Measurements from ENCODE around the gene LATS2.
"Not testable (repeated sequence)": the region's sequence is repeated elsewhere in the genome, so short reads cannot be mapped to it uniquely, and the experiment has no call there.

Gene LATS2

GRCh38 chr13:20980430-20980829, 81.0 kb downstream of the LATS2 start:
- FAIRE-seq (no peak), DNase-seq (ENCODE audit: extremely low spot score, insufficient read length, low read depth) (no peak)

DNA sequence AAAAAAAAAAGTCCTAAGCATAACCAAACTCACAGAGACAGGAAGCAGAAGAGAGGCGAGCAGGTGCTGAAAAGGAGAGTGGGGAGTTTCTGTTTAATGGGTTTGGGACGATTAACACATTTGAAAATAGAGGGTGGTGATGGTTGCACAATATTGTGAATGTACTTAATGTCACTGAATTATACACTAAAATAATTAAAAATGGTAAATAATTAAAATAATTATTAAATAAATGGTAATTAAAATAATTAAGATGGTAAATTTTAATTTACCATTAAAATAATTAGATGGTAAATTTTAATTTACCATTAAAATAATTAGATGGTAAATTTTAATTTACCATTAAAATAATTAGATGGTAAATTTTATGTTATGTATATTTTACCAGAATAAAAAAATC, 84.0 kb downstream of the LATS2 start:
- DNase-seq (ENCODE audit: extremely low spot score, insufficient read length, low read depth) = no peak
- FAIRE-seq = no peak

DNA sequence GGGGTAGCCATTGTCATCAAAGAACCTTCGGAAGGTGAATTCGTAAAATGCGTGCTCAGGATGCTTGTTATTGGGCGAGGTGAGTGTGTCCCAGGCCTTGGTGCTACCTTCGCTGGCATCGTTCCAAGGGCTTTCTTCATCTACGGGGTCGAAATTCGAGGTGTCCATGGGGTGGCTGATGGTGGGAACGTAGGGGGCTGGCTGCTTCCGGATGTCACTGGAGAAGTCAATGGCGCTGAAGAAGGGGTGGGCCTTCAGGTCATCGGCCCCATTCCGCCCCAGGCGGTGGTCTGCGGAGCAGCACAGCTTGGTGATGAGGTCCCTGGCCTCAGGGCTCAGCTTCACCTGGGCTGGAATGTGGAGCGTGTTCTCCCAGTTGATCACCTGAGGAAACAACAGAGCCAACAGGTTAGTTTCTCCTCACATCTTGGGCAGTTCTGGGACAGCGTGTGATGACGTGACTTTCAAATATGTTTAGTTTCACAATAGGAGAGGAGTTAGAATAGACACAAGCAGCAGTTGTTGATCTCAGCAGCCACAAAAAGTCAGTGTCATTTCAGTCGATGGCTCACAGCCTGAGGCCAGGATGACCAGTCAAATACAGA, 86.3 kb downstream of the LATS2 start:
- FAIRE-seq (no peak), DNase-seq (ENCODE audit: extremely low spot score, insufficient read length, low read depth) (no peak)

GRCh38 chr13:20973886-20974425, 87.4 kb downstream of the LATS2 start:
- FAIRE-seq = no peak
- no peak for DNase-seq (ENCODE audit: extremely low spot score, insufficient read length, low read depth)

DNA sequence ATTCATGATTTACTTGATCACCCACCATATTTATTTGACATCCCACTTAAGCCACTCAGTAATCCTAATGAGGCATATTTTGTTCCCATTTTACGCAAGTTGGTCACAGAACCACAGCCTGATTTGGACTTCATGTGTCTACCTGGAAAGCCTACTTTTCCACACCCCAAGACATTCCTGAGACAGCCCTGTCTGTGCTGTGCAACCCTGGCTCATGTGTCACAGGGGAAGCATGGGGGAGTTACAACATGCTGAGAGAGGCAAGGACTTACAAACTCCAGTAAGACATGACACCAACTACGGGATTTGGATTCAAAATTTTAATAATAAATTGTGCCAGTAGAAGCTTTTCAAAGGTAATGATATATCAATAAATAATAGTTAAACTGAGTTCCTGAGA, 88.7 kb downstream of the LATS2 start:
- DNase-seq (ENCODE audit: extremely low spot score, insufficient read length, low read depth) (no peak), FAIRE-seq (no peak)

DNA sequence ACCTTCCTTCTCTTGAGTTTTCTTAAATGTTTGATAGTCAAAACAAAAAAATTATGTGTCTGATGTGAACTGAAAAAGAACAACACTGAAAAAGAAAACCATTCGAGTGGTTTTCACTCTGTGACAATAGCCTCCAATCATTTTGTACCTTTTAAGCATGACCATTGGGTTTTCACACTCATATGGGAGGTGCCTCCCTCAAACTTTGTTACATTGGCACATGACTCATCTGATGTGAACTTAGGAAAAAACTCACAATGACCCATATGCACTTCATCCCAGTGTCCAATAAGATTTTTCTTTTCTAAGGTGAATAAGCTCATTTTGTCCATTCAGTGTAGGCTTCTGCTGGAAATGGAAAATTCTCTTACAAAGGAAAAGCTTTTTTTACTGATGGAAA, 92.2 kb downstream of the LATS2 start:
- DNase-seq (ENCODE audit: extremely low spot score, insufficient read length, low read depth) (no peak), FAIRE-seq (no peak)

DNA sequence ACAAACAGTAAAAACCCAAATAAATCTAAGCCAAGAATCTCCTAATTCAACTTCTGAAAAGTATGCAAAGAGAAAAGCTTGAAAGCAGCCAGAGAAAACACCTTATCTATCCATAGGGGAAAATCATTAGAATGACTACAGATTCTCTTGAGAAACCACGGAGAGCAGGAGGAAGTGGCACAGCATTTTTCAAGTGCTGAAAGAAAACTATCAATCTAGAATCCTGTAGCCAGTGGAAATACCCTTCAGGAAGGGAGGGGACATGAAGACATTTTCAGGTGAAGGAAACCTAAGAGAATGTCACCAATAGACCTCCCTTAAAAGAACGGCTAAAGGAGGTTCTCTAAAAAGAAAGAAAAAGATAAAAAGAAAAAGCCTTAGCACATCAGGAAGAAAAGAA, 92.6 kb downstream of the LATS2 start:
- FAIRE-seq (no peak), DNase-seq (ENCODE audit: extremely low spot score, insufficient read length, low read depth) (no peak)

DNA sequence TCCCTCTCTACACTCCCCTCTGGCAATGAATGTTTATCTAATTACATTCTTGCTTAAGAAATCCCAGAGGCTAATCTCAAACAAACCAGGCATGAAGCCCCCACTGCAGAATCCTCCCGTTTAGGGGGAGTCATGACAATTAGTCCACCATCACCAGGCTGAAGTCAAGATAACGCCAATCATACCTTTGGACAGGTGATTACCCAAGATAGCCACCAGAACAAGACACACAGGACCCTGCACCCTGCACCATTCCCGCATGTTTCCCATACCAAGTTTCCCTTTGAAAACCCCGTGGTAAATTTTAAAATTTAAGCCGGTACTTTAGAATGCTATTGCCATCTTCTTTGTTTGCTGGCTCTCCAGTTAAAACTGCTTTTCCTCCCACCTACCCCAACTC, 94.0 kb downstream of the LATS2 start:
- no peak for FAIRE-seq
- no peak for DNase-seq (ENCODE audit: extremely low spot score, insufficient read length, low read depth)

- FAIRE-seq (no peak), DNase-seq (ENCODE audit: extremely low spot score, insufficient read length, low read depth) (no peak)
These were observed 96.5 kb downstream of the LATS2 start for GRCh38 chr13:20964904-20965303.

DNA sequence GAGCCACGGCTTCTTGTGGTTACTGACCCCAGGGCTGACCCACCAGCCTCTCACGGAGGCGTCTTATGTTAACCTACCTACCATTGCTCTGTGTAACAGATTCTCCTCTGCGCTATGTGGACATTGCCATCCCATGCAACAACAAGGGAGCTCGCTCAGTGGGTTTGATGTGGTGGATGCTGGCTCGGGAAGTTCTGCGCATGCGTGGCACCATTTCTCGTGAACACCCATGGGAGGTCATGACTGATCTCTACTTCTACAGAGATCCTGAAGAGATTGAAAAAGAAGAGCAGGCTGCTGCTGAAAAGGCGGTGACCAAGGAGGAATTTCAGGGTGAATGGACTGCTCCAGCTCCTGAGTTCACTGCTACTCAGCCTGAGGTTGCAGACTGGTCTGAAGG, 99.7 kb downstream of the LATS2 start:
- not testable (repeated sequence) for DNase-seq (ENCODE audit: extremely low spot score, insufficient read length, low read depth); FAIRE-seq

DNA sequence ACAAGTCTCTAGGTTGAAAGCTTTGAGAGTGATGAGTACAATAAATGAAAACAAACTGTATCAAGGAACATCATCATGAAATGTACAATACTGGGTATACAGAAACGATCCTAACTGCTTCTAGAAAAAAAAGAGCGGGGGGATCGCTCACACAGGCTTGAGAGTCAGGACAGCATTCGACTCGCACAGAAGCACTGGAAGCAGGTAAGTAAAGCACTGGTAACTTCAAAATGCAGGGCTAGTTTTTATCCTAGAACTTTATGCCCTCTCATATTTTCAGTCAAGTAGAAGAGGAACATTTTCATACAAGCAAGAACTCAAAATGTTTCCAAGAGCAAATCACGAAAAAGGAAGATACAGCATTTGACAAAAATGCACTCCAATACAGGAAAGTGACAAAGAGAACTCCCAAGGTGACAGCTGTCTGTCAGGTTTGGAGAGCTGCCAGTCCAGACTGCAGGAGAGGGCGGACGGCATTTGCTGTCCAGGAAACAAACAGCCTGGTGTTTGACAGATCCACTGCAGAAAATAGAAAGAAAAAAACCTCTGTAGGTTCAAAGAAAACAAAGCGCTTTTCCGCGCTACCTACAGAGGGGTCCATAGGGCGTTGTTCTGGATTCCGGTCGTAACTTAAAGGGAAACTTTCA, 100.6 kb downstream of the LATS2 start:
- no peak for FAIRE-seq

DNA sequence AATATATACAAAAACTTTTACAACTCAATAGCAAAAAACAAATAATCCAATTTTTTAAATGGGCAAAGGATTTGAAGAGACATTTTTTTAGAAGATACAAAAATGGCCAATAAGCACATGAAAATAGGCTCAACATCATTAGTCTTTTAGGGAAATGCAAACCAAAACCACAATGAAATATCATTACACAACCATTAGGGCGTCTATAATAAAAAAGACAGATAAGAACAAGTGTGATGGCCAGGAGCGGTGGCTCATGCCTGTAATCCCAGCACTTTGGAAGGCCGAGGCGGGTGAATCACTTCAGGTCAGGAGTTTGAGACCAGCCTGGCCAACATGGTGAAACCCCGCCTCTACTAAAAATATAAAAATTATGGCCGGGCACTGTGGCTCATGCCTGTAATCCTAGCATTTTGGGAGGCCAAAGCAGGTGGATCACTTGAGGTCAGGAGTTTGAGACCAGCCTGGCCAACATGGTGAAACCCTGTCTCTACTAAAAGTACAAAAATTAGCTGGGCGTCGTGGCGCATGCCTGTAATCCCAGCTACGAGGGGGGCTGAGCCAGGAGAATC, 104.3 kb downstream of the LATS2 start:
- DNase-seq (ENCODE audit: extremely low spot score, insufficient read length, low read depth); FAIRE-seq: not testable (repeated sequence)

More for the DNA sequence above, 100.6 kb downstream of the LATS2 start:
- DNase-seq (ENCODE audit: extremely low spot score, insufficient read length, low read depth) = no peak

DNA sequence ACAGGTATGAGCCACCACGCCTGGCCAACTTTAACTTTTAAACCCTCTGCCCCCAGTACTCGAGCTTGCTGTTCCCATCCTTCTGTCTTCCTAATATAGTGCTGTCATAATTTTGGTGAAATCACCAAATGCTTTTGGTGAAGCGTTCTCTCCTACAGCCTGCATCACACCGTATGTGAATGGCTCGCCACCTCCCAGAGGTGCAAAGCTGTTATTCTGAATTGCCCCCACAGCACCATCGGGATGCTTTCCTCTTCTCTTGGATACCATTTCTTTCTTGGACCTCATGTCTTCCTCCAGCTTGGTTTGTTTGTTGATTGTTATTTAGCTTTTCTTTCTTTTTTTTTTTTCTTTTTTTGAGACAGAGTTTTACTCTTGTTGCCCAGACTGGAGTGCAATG, 105.9 kb downstream of the LATS2 start:
- DNase-seq (ENCODE audit: extremely low spot score, insufficient read length, low read depth) (no peak), FAIRE-seq (no peak)

GRCh38 chr13:20953245-20953931, 108.0 kb downstream of the LATS2 start:
- FAIRE-seq (no peak), DNase-seq (ENCODE audit: extremely low spot score, insufficient read length, low read depth) (no peak)

GRCh38 chr13:20952838-20953237, 108.5 kb downstream of the LATS2 start:
- DNase-seq (ENCODE audit: extremely low spot score, insufficient read length, low read depth) = no peak

DNA sequence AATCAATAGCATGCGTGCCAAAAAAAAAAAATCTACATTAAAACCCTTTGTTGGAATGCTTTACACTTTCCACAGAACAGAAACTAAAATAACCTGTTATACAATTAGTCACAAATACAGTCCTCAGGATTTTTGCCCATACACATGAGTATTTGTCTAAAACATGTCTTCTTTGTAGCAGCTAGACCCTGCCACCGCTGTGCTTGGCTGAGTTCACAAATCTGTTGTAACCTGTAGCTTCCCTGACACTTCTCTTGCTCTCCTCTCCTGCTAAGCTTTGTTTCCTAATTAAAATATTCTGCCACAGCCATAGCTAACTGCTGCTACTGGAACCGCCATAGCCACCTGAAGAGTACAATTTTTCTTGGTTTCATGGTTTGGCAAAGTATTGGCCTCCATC, 113.4 kb downstream of the LATS2 start:
- FAIRE-seq; DNase-seq (ENCODE audit: extremely low spot score, insufficient read length, low read depth): not testable (repeated sequence)

More at GRCh38 chr13:20952838-20953237, 108.5 kb downstream of the LATS2 start:
- FAIRE-seq = no peak

DNA sequence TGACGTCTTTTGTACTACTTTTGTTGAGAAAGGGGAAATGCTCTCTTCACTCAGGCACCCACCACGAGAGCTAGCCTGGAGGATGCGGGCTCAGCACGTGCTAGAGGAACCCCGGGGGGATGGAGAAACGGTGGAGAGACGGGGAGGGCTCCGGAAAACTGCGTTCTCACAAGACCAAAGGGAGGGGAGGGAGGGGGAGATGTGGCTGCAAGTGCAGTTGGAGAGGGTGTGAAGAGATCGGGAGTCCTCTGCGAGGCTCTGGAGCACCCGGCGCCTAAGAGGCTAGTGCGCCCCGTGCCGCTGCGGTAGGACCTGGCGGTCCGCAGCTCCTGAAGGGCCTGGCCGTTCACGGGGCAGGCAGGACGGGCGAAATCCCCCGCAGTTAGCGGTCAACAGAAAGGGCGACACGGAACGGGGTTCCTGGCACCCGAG, 115.4 kb downstream of the LATS2 start:
- no peak for FAIRE-seq
- no peak for DNase-seq (ENCODE audit: extremely low spot score, insufficient read length, low read depth)

GRCh38 chr13:20942938-20943559, 118.3 kb downstream of the LATS2 start:
- no peak for FAIRE-seq
- DNase-seq (ENCODE audit: extremely low spot score, insufficient read length, low read depth) = no peak

- not testable (repeated sequence) for FAIRE-seq
These were observed 120.9 kb downstream of the LATS2 start for GRCh38 chr13:20940511-20940910.

GRCh38 chr13:20940083-20940482, 121.3 kb downstream of the LATS2 start:
- FAIRE-seq (no peak), DNase-seq (ENCODE audit: extremely low spot score, insufficient read length, low read depth) (no peak)

More at GRCh38 chr13:20940511-20940910, 120.9 kb downstream of the LATS2 start:
- not testable (repeated sequence) for DNase-seq (ENCODE audit: extremely low spot score, insufficient read length, low read depth)
